ENCODE results near the gene BARX2.

The BARX2 gene

GRCh38 chr11:129458756-129459535 lies 83.3 kb downstream of the BARX2 start:
- TF ChIP-seq CTCF (IDR thresholded peaks at IDR 0.05; ENCODE audit: insufficient read depth, low read length) (no peak), SPI1 (IDR thresholded peaks at IDR 0.05; ENCODE audit: borderline replicate concordance, low read depth) (no peak), REST (IDR thresholded peaks at IDR 0.05; ENCODE audit: insufficient replicate concordance, low read depth) (no peak), GABPA (IDR thresholded peaks at IDR 0.05; ENCODE audit: low read depth) (no peak), POLR2AphosphoS5 (IDR thresholded peaks at IDR 0.05; ENCODE audit: low read depth) (no peak)
- no peak overlapping the region for H3K4me3 ChIP-seq (replicated peaks; ENCODE audit: insufficient read depth, low read length)
- DNase-seq (ENCODE audit: low read depth in 1 of 2, low spot score in 1 of 2): no peak
- H3K27ac ChIP-seq (replicated peaks): no peak overlapping the region
- peaks cover 5% of the 10 kb centered on the region for H3K27me3 ChIP-seq (ENCODE audit: insufficient read depth, poor library complexity, severe bottlenecking)

GRCh38 chr11:129460714-129461113 lies 85.1 kb downstream of the BARX2 start:
- TF ChIP-seq REST (IDR thresholded peaks at IDR 0.05; ENCODE audit: insufficient replicate concordance, low read depth) (no peak), GABPA (IDR thresholded peaks at IDR 0.05; ENCODE audit: low read depth) (no peak), POLR2AphosphoS5 (IDR thresholded peaks at IDR 0.05; ENCODE audit: low read depth) (no peak), SPI1 (IDR thresholded peaks at IDR 0.05; ENCODE audit: borderline replicate concordance, low read depth) (no peak), CTCF (IDR thresholded peaks at IDR 0.05; ENCODE audit: insufficient read depth, low read length) (no peak)
- Histone ChIP-seq H3K27me3 (ENCODE audit: insufficient read depth, poor library complexity, severe bottlenecking) (peaks cover 5% of the 10 kb centered on the region), H3K27ac (replicated peaks) (no peak overlapping the region), H3K4me3 (replicated peaks; ENCODE audit: insufficient read depth, low read length) (no peak overlapping the region)
- DNase-seq (ENCODE audit: low read depth in 1 of 2, low spot score in 1 of 2): no peak

- no peak overlapping the region for H3K27ac ChIP-seq (replicated peaks)
- no peak for DNase-seq (ENCODE audit: low read depth in 1 of 2, low spot score in 1 of 2)
These were observed 108.4 kb downstream of the BARX2 start for GRCh38 chr11:129484068-129484467.

More at GRCh38 chr11:129484068-129484467, 108.4 kb downstream of the BARX2 start:
- no peaks in the 10 kb centered on the region for H3K27me3 ChIP-seq (ENCODE audit: insufficient read depth, poor library complexity, severe bottlenecking)
- H3K4me3 ChIP-seq (replicated peaks; ENCODE audit: insufficient read depth, low read length): no peak overlapping the region
- no peak for TF ChIP-seq POLR2AphosphoS5 (IDR thresholded peaks at IDR 0.05; ENCODE audit: low read depth)
- TF ChIP-seq SPI1 (IDR thresholded peaks at IDR 0.05; ENCODE audit: borderline replicate concordance, low read depth): no peak
- no peak for TF ChIP-seq REST (IDR thresholded peaks at IDR 0.05; ENCODE audit: insufficient replicate concordance, low read depth)
- TF ChIP-seq GABPA (IDR thresholded peaks at IDR 0.05; ENCODE audit: low read depth): no peak
- TF ChIP-seq CTCF (IDR thresholded peaks at IDR 0.05; ENCODE audit: insufficient read depth, low read length): no peak
